NCI-H2196 treated with DMSO at 0.1 percent for 48 hours (cell line): Measurements from ENCODE around the gene EPHA6.
"Not testable (repeated sequence)": the region's sequence is repeated elsewhere in the genome, so short reads cannot be mapped to it uniquely, and the experiment has no call there.

ENCODE experiments used
- DNase-seq: peaks from one replicate; lab custom pipeline; 2025; ENCODE audit not compliant: unreplicated experiment; lab: John Stamatoyannopoulos, UW

Gene EPHA6

DNA sequence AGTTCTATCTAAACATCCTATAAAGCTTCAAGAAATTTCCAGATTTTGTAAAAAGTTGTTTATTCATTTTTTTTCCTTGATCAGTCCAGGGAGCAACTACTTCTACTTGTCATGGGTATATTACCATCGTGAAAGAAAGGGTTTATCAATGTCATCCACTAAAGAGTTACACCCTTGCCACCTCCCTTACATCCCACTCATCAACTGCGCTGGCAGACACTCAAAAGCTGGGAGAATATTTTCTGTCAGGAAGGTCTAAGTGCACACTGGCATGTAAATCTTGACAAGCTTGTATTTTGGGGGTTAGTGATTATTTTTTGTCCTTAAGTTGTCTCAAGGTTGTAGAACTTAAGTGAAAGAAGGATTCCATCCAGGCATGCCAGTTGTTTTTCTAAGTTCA is 761.8 kb downstream of the EPHA6 start:
- DNase-seq, result no peak

DNA sequence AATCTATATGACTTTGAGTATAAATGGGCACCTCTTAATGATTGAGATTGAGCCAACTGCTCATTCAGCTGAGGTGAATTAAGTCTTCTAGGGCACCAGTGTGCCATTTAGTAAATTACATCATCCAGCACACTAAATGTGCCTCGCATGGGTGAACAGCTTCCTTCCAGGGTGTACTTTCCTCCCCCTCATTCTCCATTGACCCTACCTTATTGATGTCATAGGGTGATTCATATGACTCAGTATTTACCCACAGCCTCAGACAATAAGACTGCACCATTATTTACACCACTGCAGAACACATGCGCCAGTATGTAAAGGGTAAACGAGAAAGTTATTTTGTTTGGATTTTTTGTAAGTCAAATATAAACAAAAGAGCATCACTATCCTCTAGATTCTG is 765.0 kb downstream of the EPHA6 start:
- no peak for DNase-seq

DNA sequence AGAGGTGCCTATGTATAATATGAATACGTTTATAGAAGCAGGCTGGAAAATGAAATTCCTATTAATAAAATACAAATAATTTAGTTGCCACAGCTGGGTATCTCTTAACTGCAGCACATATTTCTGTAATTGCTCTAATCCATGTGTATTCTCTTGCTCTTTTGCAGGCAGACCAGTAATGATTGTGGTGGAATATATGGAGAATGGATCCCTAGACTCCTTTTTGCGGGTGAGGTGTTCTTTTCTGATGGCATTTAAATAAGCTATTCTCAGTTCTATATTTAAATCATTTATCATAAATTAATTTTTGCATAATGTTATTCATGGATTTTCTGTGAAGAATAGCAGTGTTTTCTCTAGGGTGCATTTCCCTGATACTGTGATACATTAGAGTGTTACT is 796.2 kb downstream of the EPHA6 start:
- no peak for DNase-seq

DNA sequence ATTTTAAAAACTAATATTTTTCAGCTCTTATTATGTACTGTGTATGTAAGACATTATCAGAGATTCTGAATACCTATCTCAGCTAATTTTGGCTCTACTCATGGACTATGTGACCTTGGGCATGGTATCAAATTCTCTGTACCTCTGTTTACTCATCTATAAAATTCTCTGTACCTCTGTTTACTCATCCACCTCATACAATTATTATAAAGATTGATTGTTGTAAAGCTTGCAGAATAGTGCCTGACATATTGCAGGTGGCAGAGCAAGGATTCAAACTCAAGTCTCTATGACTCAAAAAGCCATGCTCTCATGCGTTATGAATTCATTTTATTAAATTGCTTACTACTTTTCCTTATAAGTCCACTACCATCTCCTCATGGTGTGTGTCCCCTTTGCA is 798.2 kb downstream of the EPHA6 start:
- no peak for DNase-seq

DNA sequence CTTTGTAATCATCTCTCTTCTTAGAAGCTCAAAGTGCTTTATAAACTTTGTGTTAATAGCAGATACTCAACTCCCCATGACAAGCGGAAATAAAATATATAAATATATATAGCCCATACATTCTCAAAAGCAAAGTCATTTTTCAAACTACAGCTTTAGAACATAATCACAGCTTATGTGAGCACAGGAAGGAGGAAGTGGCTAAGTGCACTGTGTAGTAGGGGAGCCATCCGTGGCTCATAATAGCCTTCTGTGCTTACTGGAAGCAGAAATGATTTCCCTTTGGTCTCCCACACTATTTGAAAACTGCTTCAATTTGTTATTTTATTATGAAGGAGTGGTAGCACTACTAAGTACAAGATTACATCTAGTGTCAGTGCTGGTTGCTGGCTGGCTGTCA is 798.7 kb downstream of the EPHA6 start:
- no peak for DNase-seq

DNA sequence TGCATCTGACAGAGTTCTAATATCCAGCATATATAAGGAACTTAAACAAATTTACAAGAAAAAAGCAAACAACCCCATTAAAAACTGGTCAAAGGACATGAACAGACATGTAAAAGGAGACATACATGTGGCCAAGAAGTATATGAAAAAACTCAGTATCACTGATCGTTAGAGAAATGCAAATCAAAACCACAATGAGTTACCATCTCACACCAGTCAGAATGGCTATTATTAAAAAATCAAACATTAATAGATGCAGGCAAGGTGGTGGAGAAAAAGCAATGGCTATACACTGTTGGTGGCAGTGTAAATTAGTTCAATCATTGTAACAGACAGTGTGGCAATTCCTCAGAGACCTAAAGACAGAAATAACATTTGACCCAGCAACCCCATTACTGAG is 806.1 kb downstream of the EPHA6 start:
- not testable (repeated sequence) for DNase-seq

DNA sequence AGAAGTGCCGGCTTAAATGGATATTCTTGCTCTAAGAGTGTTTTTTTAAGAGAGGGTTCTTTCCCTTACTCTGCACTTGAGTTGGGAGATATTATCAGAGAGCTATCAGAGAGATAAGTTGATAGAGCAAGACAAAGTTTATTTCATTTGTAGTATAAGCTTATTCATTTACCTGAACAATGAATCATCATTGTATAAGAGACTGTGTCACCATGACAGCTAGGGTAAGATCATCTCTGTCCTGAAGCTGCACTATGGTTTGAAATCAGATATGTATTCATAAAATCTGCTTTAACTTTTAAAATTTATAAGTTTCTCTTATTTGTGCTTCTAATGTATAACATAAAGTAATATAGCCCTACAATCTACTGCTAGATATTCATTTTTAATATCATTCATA is 822.1 kb downstream of the EPHA6 start:
- no peak for DNase-seq

DNA sequence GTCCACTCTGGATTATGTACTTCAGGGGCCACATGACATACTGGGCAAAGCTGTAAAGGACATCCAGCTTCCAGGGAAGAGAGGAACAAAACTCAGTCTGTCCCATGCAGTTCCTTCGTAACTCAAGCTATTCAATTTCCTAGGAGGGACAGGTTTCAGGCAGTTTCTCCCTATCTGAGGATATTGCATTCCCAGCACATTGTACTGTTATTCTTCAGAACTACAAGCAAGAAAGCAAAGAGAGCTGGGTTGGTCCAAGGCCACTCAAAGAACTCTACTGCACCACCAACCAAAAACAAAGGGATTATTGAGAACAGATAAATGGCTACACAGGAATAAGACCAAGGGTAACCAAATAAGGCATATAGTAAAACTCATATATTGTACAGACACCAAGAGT is 832.5 kb downstream of the EPHA6 start:
- no peak for DNase-seq

DNA sequence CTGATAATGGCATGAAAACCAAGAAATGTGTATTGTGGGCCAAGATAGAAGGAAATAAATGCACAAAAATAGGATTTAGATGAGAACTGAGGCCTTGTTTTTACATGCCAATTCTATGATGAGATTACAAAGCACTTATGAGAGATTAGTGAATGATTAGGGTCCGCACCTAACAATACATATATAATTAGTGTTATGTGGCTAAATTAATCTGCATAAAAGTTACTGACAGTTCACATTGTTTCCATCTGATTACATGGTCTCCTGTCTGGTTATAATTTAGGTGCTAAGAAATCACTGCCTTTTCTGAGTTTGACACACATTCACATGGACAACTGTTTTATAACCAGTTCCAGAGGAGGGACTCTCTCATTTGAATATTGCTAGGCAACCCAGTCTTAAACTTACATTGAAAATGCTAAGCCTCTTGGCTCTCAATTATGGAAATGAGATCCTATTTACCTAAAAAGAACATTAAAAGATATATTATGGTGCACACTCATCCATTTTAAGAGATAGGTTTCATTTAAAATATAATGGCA is 833.1 kb downstream of the EPHA6 start:
- DNase-seq, result no peak

DNA sequence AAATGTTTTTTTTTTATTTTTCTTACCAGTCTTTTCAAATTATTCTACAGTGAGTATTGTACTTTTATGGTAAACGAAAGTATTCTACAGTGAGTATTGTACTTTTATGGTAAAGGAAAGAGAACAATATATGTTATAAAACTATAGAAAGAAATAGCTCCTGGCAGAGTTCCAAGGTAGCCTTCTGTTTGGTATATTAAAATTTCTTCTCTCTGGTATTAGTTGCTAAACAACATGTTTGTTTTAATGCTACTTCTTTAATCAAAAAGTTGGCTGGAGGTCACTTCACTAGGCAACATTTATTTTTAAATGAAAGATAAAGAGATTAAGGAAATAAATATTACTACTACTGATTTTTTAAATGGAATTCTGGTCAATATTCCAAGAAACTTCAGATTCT is 841.6 kb downstream of the EPHA6 start:
- no peak for DNase-seq

DNA sequence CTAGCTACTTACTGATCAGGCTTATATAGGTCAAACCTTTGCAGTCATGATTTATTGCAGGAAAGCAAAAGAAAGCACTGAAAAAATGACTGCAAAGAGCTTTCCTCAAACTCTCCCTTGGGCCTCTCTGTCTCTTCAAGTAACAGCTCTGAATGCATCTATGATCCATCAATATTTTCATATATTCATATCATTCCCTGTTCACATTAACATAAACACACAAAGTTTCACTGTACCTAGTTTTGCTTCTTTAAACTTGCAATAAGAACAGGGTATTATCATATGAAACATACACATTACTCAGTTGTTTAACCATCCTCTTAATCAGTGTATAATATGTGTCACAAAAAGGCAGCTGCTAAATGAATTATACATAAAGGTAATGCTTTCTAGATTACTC is 842.2 kb downstream of the EPHA6 start:
- no peak for DNase-seq

DNA sequence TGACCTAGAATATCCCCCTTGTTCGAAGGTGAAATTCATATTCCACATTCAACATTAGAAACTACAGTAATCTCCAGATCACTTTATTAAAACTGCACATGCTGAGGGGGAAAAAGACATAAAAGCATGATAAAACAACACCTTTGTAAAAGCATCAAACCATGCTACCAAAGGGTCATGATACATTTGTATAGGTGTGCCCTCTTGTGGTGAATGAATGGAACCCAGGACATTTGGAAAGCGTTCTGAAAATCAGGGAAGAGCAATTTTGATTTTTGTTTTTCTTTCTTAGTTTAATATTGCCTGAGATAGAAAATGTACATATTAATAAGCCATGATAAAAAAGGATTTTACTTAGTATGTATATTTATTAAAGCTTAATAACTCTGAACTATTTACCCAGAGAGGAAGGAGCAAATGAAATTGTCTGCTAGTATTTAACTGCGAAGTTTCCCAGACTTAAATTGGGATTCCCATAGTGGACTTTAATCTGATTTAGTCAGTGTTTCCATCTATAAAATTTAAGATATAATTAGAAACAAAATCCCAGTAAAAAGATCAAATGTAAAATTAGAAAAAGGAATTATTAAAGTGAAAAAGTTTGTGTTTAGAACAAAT is 844.4 kb downstream of the EPHA6 start:
- peak; percentile 4 for DNase-seq

DNA sequence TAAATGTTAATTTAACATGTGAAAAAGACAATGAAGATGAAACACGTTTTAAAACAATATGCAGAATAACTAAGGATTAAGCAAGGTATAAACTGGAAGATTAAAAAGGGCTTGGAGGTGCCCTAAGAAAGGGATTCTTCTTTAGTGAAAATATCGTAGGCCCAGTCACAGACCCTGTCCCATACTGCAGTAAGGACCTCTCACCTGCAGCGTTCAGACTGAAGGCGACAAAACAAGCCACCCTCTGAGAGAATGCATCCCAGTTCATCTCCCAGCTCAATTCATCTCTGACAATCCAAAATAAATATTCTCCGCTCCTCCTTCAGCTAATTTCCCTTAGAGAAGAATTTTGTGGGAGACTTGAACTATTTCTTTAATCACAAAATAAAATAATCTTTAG is 847.9 kb downstream of the EPHA6 start:
- no peak for DNase-seq

DNA sequence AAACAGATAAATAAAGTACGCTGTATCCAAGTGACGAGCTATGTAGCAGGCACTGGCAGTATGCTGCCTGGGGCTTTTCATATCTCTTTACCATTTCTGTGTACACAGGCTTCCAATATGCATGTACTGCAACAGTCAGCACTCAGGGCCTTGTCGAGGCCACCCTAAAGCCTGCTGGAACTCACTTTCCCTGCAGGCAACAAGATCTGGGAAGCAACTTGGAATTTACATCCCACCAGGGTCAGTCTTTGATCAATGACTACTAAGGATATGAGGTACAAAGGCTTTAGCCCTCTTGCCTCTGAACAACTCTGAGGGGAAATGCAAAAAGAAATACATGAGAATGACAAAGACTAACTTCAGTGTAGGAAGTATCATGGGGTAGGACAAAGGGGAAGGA is 848.4 kb downstream of the EPHA6 start:
- no peak for DNase-seq

DNA sequence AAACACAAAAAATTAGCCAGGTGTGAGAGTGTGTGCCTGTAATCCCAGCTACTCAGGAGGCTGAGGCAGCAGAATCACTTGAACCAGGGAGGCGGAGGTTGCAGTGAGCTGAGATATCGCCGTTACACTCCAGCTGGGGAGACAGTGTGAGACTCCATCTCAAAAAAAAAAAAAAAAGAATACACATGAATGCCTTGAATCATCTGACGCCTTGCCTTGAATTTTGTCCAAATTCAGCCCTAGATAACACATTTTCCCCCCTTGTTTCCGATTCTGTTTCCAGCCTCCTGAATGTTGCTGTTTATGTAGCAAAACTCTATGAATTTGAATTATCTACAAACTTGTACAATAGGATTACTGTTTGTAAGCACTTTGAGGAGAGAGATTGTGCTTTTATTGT is 851.5 kb downstream of the EPHA6 start:
- DNase-seq, result no peak

DNA sequence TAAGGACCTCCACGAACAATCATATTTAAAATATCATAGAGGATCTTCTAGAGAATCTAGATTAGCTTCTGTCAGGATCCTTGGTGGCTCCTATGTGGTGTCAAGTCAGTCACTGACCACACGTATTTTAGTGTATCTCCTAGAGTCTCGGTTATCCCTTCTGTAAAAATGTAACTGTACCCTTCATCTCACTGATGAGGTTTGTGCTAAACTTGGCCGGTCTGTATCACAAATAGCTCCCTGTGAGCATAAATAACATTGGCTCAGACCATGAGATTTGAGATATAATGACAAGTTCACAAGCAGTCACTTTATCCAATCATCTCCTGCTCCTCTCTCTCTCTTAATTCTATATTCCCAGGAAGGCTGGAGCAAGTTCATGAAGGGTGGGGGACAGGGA is 856.6 kb downstream of the EPHA6 start:
- DNase-seq, result no peak

DNA sequence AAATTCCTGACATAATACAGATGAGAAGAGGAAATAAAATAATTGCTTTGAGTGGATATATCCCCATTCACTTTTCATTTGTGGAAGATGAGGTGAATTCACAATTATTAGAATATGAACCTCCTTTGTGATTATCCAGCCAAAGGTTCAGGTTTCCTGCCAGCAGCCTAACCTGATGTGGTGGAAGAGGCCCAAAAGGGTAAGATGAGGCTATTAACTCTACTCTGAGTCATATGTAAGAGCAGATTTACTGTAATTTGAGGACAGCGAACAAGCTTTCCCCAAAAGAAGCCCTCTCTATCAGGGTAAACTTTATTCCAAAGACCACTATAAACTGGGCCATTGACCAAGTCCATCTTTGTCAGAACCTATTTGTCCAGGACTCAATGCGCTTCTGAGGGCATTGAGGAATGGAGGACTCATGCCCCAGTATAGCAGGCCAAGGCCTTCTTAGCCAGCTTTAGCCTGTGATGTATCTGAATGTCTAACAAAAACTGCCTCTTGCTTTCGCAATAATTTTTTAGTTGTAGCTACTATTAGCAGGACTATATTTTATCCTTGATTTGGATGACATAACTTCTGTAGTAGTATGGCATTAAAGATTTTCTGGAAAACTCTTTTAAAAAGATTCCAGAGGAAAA is 859.1 kb downstream of the EPHA6 start:
- DNase-seq, result no peak

DNA sequence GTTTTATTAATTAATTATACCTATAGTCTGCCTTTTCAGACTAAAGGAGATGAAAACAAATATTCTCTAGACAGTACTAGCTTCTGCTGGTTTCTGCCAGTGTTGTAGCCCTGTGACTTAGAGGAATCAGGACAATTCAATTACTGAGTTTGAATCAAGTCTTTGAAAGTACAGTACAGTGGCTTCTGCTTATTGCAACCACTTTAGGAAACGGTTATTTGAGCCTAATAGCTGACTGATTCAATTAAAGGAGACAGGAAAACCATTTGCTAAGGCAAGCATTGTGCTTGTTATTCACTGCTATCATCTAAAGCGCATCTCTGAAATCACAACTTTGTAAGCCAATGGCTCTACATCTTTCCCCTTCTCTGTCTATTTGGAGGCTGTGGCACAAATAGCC is 860.1 kb downstream of the EPHA6 start:
- DNase-seq, result no peak

DNA sequence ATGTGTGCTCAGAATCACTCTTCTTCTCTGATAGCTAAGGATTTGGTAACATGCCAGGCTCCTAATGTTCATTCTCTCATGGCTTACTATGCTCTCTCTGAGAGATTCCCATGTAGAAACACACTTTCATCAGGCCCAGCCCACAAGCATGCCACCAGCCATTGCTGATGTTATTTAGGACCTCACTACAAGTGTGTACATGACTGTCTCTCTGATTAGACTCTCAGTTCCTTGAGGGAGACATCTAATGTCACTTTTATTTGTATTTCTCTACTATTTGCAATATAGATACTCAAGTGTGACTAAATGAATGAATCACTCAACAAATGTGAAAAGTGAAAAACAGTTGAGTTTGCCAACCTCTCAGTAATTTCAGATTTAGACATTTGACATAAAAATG is 865.8 kb downstream of the EPHA6 start:
- DNase-seq, result no peak

DNA sequence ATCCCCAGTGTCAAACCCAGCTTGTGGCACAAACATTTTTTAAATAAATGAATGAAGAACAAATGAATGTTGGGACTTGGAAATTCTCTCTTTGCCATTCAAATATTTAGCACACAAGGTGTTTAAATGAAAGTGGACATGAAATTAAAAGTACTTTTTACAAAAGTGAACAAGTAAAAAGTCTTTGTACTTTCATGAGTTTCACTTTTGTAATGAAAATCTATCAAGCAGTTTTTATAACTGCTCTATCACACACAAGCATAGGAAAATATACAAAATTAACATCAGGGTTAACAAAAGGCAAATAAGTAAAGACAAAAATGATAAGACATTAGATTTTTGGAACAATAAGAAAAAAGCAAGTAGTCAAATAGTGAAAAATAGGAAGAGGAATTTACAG is 866.3 kb downstream of the EPHA6 start:
- no peak for DNase-seq

DNA sequence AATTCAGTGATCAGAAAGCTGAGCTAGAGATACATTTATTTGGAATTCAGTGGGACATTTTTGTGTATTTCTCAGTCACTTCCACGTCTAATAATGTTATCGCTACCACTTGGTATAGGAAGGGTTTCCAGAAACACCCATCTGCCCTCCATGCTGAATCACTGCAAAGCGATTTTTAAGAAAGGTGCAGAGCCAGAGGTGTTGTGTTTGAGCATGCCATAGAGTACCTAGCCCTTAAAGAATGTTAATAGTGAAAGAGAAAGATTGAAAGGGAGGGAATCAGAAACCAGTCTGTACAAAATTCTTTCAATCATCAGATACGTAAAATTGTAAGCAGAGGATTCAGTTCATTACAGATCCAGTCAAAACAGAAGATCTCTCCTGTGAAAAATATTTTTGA is 870.1 kb downstream of the EPHA6 start:
- DNase-seq, result no peak

DNA sequence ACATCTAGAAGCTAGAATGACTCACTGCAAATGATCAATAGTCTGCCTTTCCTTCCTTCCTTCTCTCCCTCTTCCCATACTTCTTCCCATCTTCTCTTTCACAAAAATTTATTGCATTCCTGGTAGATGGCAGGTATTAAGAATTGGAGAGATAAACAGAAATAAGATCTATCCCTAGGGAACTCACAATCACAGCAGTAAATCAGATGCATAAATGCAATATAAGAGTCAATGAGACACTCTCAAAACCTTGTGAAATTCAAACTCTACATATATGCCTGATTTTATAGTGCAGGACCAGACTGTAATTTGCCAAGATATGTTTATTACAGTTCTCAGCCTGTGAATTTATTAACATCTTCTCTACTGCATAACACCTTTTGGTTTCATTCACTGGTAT is 871.9 kb downstream of the EPHA6 start:
- no peak for DNase-seq

DNA sequence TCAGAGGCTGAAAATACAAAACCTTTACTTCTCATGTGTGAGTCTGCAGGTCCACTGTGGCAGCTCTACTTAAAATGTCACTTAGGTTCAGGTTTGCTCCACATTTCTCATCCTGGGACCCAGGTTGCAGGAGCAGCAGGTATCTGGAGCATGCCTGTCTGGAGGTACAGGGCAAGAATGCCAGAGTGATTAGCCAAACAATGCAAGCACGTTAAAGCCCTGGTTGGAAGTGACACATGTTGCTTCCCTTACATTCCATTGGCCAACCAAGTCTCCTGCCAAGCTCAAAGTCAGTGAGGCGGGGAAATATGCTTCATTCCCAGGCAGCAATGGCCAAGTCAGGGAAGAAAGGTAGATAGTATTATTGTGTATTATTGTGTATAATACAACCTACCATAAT is 873.3 kb downstream of the EPHA6 start:
- no peak for DNase-seq
